ENCODE data around the gene MTFMT.

MTFMT gene

DNA sequence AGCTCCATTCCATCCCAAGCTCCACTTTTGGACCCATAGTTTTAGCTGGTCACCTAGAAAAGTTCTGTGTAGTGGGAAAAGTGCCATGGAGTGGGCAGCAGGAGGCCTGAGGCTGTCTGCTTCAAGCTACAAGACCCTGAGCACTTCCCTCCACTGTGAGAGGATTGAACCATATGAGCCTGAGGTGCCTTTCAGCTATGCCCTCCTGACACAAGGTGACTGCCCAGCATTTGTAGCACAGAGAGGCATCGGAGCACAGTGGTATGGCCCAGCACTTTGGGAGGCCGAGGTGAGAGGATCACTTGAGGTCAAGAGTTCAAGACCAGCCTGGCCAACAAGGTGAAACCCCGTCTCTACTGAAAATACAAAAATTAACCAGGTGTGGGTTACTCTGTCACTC is 43.2 kb upstream of the MTFMT start:
- TF ChIP-seq, protein P1, sequence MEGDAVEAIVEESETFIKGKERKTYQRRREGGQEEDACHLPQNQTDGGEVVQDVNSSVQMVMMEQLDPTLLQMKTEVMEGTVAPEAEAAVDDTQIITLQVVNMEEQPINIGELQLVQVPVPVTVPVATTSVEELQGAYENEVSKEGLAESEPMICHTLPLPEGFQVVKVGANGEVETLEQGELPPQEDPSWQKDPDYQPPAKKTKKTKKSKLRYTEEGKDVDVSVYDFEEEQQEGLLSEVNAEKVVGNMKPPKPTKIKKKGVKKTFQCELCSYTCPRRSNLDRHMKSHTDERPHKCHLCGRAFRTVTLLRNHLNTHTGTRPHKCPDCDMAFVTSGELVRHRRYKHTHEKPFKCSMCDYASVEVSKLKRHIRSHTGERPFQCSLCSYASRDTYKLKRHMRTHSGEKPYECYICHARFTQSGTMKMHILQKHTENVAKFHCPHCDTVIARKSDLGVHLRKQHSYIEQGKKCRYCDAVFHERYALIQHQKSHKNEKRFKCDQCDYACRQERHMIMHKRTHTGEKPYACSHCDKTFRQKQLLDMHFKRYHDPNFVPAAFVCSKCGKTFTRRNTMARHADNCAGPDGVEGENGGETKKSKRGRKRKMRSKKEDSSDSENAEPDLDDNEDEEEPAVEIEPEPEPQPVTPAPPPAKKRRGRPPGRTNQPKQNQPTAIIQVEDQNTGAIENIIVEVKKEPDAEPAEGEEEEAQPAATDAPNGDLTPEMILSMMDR (conservative IDR thresholded peaks at IDR 0.05; ENCODE audit: low read depth, low read length) = no peak
- no peak overlapping the region for H3K9ac ChIP-seq
- H2AFZ ChIP-seq (ENCODE audit: low read depth) = no peak overlapping the region
- no peak overlapping the region for H3K4me2 ChIP-seq
- no peaks in the 10 kb centered on the region for H3K27me3 ChIP-seq (ENCODE audit: insufficient read depth, low read depth)
- no peak overlapping the region for H3K4me3 ChIP-seq (IDR thresholded peaks at IDR 0.05; ENCODE audit: insufficient read depth, low read depth, low read length)
- no peaks in the 10 kb centered on the region for H4K20me1 ChIP-seq (ENCODE audit: insufficient read depth)
- no peak overlapping the region for H3K27ac ChIP-seq
- no peaks in the 10 kb centered on the region for H3K79me2 ChIP-seq (ENCODE audit: insufficient read depth, low read depth)
- H3K4me1 ChIP-seq (ENCODE audit: low read depth, poor library complexity, severe bottlenecking) = no peaks in the 10 kb centered on the region
- H3K36me3 ChIP-seq (ENCODE audit: insufficient read depth) = no peaks in the 10 kb centered on the region

DNA sequence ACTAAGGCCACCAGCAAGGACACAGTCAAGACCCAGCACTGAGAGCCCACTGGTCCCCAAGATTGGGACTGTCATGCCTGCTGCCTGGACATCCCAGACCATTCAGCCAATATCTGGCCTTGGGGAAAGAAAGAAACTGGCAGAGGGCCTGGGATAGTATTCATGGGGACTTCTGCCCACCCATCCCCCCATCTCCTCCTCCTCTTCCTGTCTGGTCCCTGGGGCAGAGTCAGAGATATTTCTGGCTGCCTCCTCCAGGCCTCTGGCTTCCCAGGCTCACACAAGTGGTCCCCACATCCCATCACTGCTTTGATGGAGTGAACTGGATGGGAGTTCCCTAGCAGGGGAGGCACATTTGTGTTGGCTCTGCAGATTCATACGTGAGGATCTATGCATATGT is 42.6 kb upstream of the MTFMT start:
- Histone ChIP-seq H3K27me3 (ENCODE audit: insufficient read depth, low read depth) (no peaks in the 10 kb centered on the region), H3K79me2 (ENCODE audit: insufficient read depth, low read depth) (no peaks in the 10 kb centered on the region), H3K36me3 (ENCODE audit: insufficient read depth) (no peaks in the 10 kb centered on the region), H3K9ac (no peak overlapping the region), H4K20me1 (ENCODE audit: insufficient read depth) (no peaks in the 10 kb centered on the region), H3K4me2 (no peak overlapping the region), H3K27ac (no peak overlapping the region), H3K4me3 (IDR thresholded peaks at IDR 0.05; ENCODE audit: insufficient read depth, low read depth, low read length) (no peak overlapping the region), H3K4me1 (ENCODE audit: low read depth, poor library complexity, severe bottlenecking) (no peaks in the 10 kb centered on the region), H2AFZ (ENCODE audit: low read depth) (no peak overlapping the region)
- TF ChIP-seq, protein P1 (conservative IDR thresholded peaks at IDR 0.05; ENCODE audit: low read depth, low read length) = no peak

- Histone ChIP-seq H3K4me2 (no peak overlapping the region), H3K36me3 (ENCODE audit: insufficient read depth) (no peaks in the 10 kb centered on the region), H4K20me1 (ENCODE audit: insufficient read depth) (no peaks in the 10 kb centered on the region), H3K27me3 (ENCODE audit: insufficient read depth, low read depth) (no peaks in the 10 kb centered on the region), H3K4me3 (IDR thresholded peaks at IDR 0.05; ENCODE audit: insufficient read depth, low read depth, low read length) (no peak overlapping the region), H3K9ac (no peak overlapping the region), H3K79me2 (ENCODE audit: insufficient read depth, low read depth) (no peaks in the 10 kb centered on the region), H2AFZ (ENCODE audit: low read depth) (no peak overlapping the region), H3K4me1 (ENCODE audit: low read depth, poor library complexity, severe bottlenecking) (no peaks in the 10 kb centered on the region), H3K27ac (no peak overlapping the region)
- TF ChIP-seq, protein P1 (conservative IDR thresholded peaks at IDR 0.05; ENCODE audit: low read depth, low read length) = no peak
Measured at GRCh38 chr15:65071381-65071811, 42.0 kb upstream of the MTFMT start.

GRCh38 chr15:65069779-65070546 is 40.5 kb upstream of the MTFMT start:
- Histone ChIP-seq H3K27me3 (ENCODE audit: insufficient read depth, low read depth) (peaks cover 5% of the 10 kb centered on the region), H3K4me1 (ENCODE audit: low read depth, poor library complexity, severe bottlenecking) (no peaks in the 10 kb centered on the region), H3K4me2 (no peak overlapping the region), H3K36me3 (ENCODE audit: insufficient read depth) (no peaks in the 10 kb centered on the region), H3K27ac (no peak overlapping the region), H3K4me3 (IDR thresholded peaks at IDR 0.05; ENCODE audit: insufficient read depth, low read depth, low read length) (no peak overlapping the region), H4K20me1 (ENCODE audit: insufficient read depth) (no peaks in the 10 kb centered on the region), H3K9ac (no peak overlapping the region), H3K79me2 (ENCODE audit: insufficient read depth, low read depth) (no peaks in the 10 kb centered on the region), H2AFZ (ENCODE audit: low read depth) (no peak overlapping the region)
- TF ChIP-seq, protein P1 (conservative IDR thresholded peaks at IDR 0.05; ENCODE audit: low read depth, low read length) = no peak
